ENCODE data around the gene SLC7A14. TPM values are rescaled to one million over a fixed set of nuclear protein-coding genes. Genes with fewer than 3 reads are reported as not detected.

The SLC7A14 gene
- total and polyA plus RNA-seq, 2 of the 13 experiments (the other 11 are each of a cell fraction or from before 2014, with no cell fraction given): not detected

- TF ChIP-seq MAX (IDR thresholded peaks at IDR 0.05) (no peak), ZNF781 (CRISPR knock-in tag; IDR thresholded peaks at IDR 0.05; ENCODE audit: borderline replicate concordance, not compliant biosample characterization) (no peak), SATB2 (CRISPR knock-in tag; IDR thresholded peaks at IDR 0.05) (no peak), NKX3-1 (CRISPR knock-in tag; IDR thresholded peaks at IDR 0.05) (no peak), ZBTB25 (CRISPR knock-in tag; IDR thresholded peaks at IDR 0.05) (no peak), ZNF607 (CRISPR knock-in tag; IDR thresholded peaks at IDR 0.05; ENCODE audit: borderline replicate concordance) (no peak), PAX8 (CRISPR knock-in tag; IDR thresholded peaks at IDR 0.05; ENCODE audit: borderline replicate concordance) (no peak), PRDM4 (CRISPR knock-in tag; IDR thresholded peaks at IDR 0.05; ENCODE audit: borderline replicate concordance) (no peak), MEF2D (CRISPR knock-in tag; IDR thresholded peaks at IDR 0.05) (0 out of 2 replicates have a peak, but pooled peaks have one; percentile 46), ZNF280B (CRISPR knock-in tag; IDR thresholded peaks at IDR 0.05; ENCODE audit: borderline replicate concordance) (no peak), HOXA3 (CRISPR knock-in tag; IDR thresholded peaks at IDR 0.05) (no peak), ZNF883 (CRISPR knock-in tag; IDR thresholded peaks at IDR 0.05; ENCODE audit: not compliant biosample characterization) (no peak), ZNF143 (CRISPR knock-in tag; IDR thresholded peaks at IDR 0.05) (no peak), ZNF460 (CRISPR knock-in tag; IDR thresholded peaks at IDR 0.05; ENCODE audit: borderline replicate concordance) (no peak), NFYB (CRISPR knock-in tag; IDR thresholded peaks at IDR 0.05) (no peak), DBP (CRISPR knock-in tag; IDR thresholded peaks at IDR 0.05; ENCODE audit: not compliant biosample characterization) (no peak), ZBTB2 (CRISPR knock-in tag; IDR thresholded peaks at IDR 0.05; ENCODE audit: low read depth) (no peak), ZNF619 (CRISPR knock-in tag; IDR thresholded peaks at IDR 0.05) (no peak), SMYD3 (CRISPR knock-in tag; IDR thresholded peaks at IDR 0.05) (no peak), BORCS8-MEF2B (CRISPR knock-in tag; IDR thresholded peaks at IDR 0.05) (no peak), ZNF598 (CRISPR knock-in tag; IDR thresholded peaks at IDR 0.05; ENCODE audit: borderline replicate concordance) (no peak), ZNF569 (CRISPR knock-in tag; IDR thresholded peaks at IDR 0.05; ENCODE audit: borderline replicate concordance) (no peak)
Observed at GRCh38 chr3:170499562-170500156, 86.2 kb downstream of the SLC7A14 start (continued).
